Measurements from ENCODE around the gene SP9.
"Not testable (repeated sequence)": the region's sequence is repeated elsewhere in the genome, so short reads cannot be mapped to it uniquely, and the experiment has no call there.

SP9 gene

DNA sequence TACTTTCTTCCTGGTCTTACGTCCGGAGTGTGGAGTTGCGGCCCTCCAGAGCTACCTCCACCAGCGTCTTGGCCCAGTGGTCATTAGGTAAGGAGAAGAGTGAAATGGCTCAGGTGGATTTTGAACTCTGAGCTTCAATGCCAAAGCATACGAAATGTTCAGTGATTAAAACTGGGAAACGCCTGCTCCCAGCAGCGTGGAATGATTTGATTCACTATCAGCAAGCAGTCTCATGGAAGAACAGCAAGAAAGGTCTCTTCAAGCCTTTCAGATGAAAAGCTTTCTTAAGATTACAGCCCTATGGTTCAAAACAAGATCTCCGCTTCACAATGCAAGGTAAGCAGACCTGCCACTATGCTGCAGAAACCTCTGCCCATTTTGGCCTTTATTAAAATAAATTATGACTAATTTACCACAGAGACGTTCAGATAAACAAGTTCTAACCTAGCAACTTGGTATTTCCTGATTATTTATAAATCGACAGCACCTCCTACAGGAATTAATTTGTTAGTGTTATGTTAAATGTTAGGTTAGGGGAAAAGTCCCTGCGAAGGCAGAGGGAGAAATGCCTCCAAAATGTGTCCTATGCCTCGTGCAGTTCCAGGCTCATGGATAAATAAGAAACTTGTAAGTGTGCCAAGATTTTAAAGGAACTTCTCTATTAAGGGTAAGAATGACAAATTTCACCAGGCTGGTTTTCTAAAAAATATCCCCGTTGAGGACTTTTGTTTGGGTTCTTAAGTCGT, 10.1 kb downstream of the SP9 start:
- DNase-seq, result peak; percentile 34 to 62

DNA sequence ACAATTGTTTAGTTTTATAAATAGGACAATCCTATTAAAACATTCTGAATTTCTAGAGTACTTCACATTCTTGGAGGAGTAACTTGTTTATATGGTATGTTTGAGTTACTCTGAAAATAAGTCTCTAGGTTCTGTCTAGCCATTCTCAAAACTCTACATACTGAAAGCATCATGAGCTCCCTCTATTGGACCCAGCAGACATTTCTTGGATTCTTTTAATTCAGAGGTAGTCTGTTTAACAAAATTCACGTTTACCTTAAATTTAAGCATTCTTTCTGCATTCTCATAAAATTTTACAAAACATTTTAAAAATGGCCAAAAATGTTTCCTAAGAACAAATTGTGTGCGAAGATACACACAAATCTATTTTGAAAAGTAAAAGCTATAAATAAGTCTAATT, 15.3 kb downstream of the SP9 start:
- peak in 1 of 2 experiments; percentile 37 for DNase-seq

DNA sequence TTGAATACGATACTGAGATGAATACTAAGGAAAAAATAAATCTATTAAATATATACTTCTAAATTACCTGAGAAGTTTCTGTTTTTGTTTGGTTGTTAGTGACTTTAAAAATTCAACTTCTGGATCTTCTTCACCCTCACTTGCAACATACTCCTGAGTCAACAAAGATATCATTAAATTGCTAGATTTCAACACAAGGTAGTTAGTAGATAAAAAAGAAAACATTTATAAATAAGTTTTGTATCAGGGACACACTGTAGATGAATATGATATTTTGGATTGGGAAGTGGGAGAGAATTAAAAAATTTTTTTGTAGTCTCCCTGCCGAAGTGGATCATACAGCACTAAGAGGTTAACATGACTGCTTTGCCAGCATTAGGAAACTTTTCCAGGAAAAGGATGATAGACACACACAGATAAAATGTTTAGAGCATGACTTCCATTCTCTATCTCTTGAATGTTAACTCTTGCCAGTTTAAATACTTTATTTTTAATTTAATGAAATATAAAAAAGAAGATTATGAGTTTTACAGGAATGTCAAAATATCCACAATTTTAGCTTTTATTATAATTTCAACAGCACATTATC, 15.9 kb downstream of the SP9 start:
- no peak for DNase-seq

DNA sequence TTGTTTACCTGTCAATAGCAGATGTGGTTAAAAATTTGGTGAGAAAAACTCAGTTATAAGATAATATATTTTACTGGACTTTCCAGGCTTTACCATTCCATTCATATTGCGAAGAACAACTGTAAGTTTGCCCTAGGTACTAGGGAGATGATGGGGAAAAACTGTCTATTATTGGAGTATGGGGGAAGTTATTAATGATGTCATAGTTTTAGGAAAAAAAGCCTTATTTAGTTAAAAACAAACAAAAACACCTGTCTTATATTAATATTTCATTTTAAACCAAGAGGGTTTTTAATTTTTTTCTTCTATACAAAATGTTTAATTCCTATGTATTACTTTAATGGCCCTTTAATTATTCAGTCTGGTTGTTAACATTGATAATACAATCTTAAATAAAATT, 18.2 kb downstream of the SP9 start:
- no peak for DNase-seq

DNA sequence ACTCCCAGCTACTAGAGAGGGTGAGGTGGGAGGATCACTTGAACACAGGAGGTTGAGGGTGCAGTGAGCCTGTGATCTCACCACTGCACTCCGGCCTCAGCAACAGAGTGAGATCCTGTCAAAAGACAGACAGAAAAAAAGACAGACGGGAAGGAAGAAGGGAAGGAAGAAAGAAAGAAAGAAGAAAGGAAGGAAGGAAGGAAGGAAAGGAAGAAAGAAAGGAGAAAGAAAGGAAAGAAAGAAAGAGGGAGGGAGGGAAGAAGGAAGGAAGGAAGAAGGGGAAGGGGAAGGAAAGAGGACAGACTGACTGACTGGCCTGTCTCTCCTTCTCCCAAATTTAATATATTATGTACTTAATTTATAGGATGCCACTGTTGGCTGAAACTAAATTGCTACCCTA, 21.6 kb downstream of the SP9 start:
- no peak for DNase-seq

DNA sequence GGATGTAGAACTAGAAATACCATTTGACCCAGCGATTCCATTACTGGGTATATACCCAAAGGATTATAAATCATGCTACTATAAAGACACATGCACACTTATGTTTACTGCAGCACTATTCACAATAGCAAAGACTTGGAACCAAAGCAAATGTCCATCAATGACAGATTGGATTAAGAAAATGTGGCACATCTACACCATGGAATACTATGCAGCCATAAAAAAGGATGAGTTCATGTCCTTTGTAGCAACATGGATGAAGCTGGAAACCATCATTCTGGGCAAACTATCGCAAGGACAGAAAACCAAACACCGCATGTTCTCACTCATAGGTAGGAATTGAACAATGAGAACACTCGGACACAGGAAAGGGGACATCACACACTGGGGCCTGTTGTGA, 24.9 kb downstream of the SP9 start:
- not testable (repeated sequence) for DNase-seq

DNA sequence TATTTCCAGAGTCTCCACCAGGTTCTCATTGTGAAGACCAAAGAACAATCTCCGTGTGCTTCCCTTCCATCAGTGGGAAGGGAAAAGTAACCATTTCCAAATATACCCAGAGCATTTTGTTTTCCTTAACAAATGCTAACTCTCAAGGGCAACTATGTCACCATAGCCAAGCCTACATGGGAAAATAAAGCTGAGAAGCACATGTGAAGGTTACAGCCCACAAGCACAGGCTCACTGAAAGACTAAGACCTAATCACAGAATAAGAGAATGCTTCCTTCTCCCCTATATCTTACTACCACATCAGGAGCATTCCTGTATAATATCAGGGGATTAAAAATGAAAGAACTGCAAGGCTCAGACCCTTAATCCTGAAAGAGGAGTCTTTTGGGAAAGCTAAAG, 28.2 kb downstream of the SP9 start:
- DNase-seq, result no peak

DNA sequence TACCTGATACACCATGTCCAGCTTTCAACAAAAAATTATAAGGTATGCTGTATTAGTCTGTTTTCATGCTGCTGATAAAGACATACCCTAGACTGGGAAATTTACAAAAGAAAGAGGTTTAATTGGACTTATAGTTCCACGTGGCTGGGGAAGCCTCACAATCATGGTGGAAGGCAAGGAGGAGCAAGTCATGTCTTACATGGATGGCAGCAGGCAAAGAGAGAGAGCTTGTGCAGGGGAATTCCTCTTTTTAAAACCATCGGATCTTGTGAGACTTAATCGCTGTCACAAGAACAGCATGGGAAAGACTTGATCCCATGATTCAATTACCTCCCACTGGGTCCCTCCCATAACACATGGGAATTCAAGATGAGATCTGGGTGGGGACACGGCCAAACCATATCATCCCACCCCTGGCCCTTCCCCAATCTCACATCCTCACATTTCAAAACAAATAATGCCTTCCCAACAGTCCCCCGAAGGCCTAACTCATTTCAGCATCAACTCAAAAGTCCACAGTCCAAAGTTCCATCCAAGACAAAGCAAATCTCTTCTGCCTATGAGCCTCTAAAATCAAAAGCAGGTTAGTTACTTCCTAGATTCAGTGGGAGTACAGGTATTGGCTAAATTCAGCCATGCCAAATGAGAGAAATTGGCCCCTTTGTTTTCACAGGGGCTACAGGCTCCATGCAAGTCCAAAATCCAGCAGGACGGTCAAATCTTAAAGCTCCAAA, 28.9 kb downstream of the SP9 start:
- DNase-seq, result not testable (repeated sequence)

DNA sequence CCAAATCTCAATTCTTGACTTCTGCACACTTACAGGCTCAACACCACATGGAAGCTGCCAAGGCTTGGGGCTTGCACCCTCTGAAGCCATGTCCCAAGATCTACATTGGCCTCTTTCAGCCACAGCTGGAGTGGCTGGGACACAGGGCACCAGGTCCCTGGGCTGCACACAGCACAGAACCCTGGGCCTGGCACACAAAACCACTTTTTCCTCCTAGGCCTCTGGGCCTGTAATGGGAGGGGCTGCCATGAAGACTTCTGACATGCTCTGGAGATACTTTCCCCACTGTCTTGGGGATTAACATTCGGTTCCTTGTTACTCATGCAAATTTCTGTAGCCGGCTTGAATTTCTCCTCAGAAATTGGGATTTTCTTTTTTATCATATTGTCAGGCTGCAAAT, 29.9 kb downstream of the SP9 start:
- no peak for DNase-seq

DNA sequence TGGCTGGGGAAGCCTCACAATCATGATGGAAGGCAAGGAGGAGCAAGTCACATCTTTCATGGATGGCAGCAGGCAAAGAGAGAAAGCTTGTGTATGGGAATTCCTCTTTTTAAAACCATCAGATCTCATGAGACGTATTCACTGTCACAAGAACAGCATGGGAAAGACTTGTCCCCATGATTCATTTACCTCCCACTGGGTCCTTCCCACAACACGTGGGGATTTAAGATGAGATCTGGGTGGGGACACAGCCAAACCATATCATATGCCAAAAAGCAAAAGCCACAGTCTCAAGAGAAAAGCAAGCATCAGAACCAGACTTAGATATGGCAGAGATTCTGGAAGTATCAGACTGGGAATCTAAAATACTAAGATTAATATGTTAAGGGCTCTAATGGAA, 30.8 kb downstream of the SP9 start:
- DNase-seq, result no peak

DNA sequence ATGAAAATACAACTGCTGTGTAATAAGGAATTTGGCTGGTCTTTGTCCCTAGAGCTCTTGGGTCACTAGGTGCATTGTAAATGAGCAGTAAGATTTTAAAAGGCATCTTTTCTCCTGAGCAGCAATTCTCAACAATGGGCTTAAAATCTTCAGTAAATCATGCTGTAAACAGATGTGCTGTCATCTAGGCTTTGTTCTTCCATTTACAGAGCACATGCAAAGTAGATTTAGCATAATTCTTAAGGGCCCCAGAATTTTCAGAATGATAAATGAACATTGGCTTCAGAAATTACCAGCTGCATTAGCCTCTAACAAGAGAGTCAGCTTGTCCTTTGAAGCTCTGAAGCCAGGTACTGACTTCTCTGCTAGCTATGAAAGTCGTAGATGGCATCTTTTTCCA, 33.9 kb downstream of the SP9 start:
- no peak for DNase-seq

DNA sequence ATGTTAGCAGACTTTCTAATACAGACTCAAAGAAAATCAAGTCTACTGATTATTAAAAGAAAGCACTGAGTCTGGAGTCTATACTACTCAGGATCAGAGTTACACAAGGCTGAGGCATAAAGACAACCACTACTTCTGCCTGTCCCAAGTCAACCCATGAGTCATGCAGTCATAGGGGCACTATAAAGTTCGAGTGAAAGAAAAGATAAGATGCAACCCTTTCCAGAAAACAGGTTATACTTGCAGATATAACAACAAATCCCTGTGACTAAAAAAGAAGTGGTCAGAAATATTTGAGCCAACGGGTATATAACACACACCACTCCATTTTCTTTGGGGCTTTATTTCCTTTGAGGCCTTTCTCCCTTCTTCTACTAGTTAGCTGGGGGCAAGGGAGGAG, 42.2 kb downstream of the SP9 start:
- DNase-seq, result no peak

DNA sequence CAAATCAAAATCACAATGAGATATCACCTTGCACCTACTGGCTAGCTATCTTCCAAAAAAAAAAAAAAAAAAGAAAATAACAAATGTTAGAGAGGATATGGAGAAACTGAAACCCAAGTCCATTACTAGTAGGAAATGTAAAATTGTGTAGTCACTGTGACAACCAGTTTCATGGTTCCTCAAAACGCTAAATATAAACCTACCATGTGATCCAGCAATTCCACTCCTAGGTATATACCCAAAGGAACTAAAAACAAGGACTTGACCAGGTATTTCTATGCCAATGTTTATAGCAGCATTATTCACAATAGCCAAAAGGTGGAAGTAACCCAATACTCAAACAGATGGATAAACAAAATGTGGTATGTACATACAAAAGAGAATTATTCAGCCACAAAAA, 49.0 kb downstream of the SP9 start:
- no peak for DNase-seq

DNA sequence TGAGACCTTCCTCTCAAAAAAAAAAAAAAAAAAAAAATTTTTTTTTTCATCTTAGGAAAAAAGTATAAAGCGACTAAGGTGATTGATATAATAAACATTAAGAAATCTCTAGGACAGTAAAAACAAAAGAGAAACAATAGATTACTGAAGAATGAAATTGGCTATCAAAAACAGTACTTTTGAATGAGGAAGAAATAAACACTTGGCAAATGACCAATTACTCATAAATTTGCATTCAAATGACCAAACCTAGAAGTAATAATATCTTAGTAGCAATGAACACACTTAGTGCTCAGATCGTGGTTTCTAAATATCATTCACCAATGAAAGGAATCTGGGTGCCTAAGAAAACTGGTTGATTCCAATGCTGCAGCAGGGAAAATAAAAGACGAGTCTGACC, 50.4 kb downstream of the SP9 start:
- no peak for DNase-seq
